Activated CD8-positive, alpha-beta T cell treated with anti-CD3 and anti-CD28 coated beads for 36 hours (primary cell): ENCODE data around the gene GREM2. TPM values are rescaled to one million over a fixed set of nuclear protein-coding genes. Genes with fewer than 3 reads are reported as not detected.

Experiments used
- ATAC-seq: fragments of 200-7000 bp; cut with Tn5 transposase; one replicate; pipeline ENCODE4 v1.10.0; 2021; ENCODE audit warnings: mild to moderate bottlenecking, moderate library complexity
- CTCF ChIA-PET: fragments of 350-600 bp; sonication (Branson Sonifier 250); formaldehyde crosslinking; loops from one replicate; lab custom pipeline; 2021; ENCODE audit warnings: antibody characterized with exemption; lab: Charles Lee
- POLR2A ChIA-PET: fragments of 350-600 bp; sonication (Branson Sonifier 250); formaldehyde crosslinking; loops from one replicate; lab custom pipeline; 2021; ENCODE audit warnings: antibody characterized with exemption; lab: Charles Lee
- DNase-seq: peaks from one replicate; pipeline ENCODE4 v3.0.0-alpha.2; 2020
- H3K27ac Mint-ChIP-seq: one replicate; pipeline ENCODE4 v1.8.0; 2021; ENCODE audit warnings: mild to moderate bottlenecking, mixed read lengths
- H3K27me3 Mint-ChIP-seq: one replicate; pipeline ENCODE4 v1.8.0; 2021; ENCODE audit warnings: mixed read lengths
- H3K36me3 Mint-ChIP-seq: one replicate; pipeline ENCODE4 v1.8.0; 2021; ENCODE audit warnings: low read depth, mixed read lengths
- H3K4me1 Mint-ChIP-seq: one replicate; pipeline ENCODE4 v1.8.0; 2021; ENCODE audit warnings: low read depth, mixed read lengths
- H3K4me3 Mint-ChIP-seq: one replicate; pipeline ENCODE4 v1.8.0; 2021; ENCODE audit warnings: mild to moderate bottlenecking, moderate library complexity, mixed read lengths
- H3K9me3 Mint-ChIP-seq: one replicate; pipeline ENCODE4 v1.8.0; 2021; ENCODE audit warnings: mixed read lengths
- CTCF ChIP-seq: fragments of 200-600 bp; IDR thresholded peaks from one replicate; pipeline ENCODE4 v1.8.0; 2022; ENCODE audit warnings: antibody characterized with exemption, mild to moderate bottlenecking
- intact Hi-C: fragments of 100-400 bp; cut with micrococcal nuclease; formaldehyde crosslinking; loops from one replicate; pipeline ENCODE4 v1.10.0; 2022
- total RNA-seq, 2 experiments: library from RNA; stranded (reverse); gene quantifications; one replicate each; pipeline ENCODE4 v1.2.3, GENCODE V29; 2021

Gene GREM2
- total RNA-seq, 2 experiments from 2014 or later, result not detected

DNA sequence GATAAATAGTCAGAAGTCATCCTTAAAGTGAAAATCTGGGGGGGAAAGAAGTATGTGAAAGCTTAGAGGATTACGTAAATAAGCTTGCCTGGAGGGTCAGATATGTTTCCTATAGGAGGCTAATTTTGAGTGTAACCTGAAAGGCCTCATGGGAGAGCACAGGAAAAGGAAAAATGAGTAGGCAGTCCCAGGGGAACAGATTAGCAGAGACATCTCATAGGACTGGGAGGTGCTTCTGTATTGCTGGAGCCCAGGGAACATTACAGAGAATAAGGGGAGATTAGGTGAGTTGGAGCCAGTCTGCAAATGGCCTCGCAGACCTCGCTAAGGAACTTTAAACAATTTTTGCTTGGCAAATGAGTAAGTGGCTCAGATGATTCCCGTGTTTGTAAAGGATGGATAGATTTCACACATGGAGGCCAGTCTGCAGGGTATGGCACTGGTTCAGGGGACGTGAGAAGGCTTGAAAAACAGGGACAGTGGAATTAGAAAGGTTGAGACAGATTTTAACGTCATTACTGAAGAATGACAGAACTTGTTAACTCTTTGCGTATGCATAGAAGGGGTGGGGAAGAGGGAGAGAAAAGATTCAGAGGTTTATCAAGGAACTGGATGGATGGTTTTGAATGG is 149.1 kb downstream of the GREM2 start:
- POLR2A ChIA-PET, result no interaction called here
- Mint-ChIP-seq H3K4me1 (no peaks in the 10 kb centered on the region), H3K27ac (no peak overlapping the region), H3K36me3 (no peaks in the 10 kb centered on the region), H3K27me3 (peaks cover 3% of the 10 kb centered on the region), H3K9me3 (no peaks in the 10 kb centered on the region), H3K4me3 (no peak overlapping the region)
- DNase-seq, result no peak
- CTCF ChIA-PET, result no interaction called here
- intact Hi-C loops, result no loop called here
- no peak for ATAC-seq
- no peak for TF ChIP-seq CTCF

DNA sequence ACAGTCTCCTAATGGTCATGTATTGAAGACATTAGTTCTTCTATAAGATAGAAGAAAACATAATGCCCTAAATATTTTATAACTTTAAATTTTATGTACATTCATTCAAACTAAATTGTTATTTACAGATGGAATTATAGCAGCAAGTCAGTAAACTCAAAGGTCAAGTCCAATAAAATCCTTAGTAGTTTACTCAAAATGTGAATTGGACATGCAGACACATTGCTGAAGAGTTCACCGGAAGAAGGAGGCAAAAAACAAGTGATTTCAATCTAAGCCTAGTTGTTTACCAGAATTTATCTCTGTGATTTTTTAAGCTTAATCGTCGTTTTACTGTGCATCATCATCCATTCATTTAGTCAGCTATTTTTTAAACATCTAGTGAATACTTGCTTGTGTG is 149.7 kb downstream of the GREM2 start:
- CTCF ChIA-PET, result no interaction called here
- no peak for DNase-seq
- Mint-ChIP-seq H3K27ac (no peak overlapping the region), H3K4me1 (no peaks in the 10 kb centered on the region), H3K36me3 (no peaks in the 10 kb centered on the region), H3K4me3 (no peak overlapping the region), H3K27me3 (peaks cover 3% of the 10 kb centered on the region), H3K9me3 (no peaks in the 10 kb centered on the region)
- intact Hi-C loops, result no loop called here
- POLR2A ChIA-PET, result no interaction called here
- no peak for ATAC-seq
- no peak for TF ChIP-seq CTCF

GRCh38 chr1:240457203-240457602 is 154.8 kb downstream of the GREM2 start:
- ChIA-PET CTCF (no interaction called here), POLR2A (interaction anchor here (0.6 kb wide), 1 partner anchor 9 kb away, joined by 3 read pairs; no protein-coding TSS in a partner anchor)
- Mint-ChIP-seq H3K4me1 (no peaks in the 10 kb centered on the region), H3K27ac (no peak overlapping the region), H3K27me3 (no peaks in the 10 kb centered on the region), H3K9me3 (no peaks in the 10 kb centered on the region), H3K4me3 (no peak overlapping the region), H3K36me3 (no peaks in the 10 kb centered on the region)
- intact Hi-C loops, result loop anchor here (10.0 kb wide), 1 partner anchor 148 kb away; no protein-coding TSS in a partner anchor
- DNase-seq, result no peak
- no peak for TF ChIP-seq CTCF
- ATAC-seq, result no peak

GRCh38 chr1:240455228-240455821 is 156.6 kb downstream of the GREM2 start:
- POLR2A ChIA-PET, result no interaction called here
- Mint-ChIP-seq H3K27me3 (no peaks in the 10 kb centered on the region), H3K4me3 (no peak overlapping the region), H3K9me3 (no peaks in the 10 kb centered on the region), H3K4me1 (no peaks in the 10 kb centered on the region), H3K27ac (no peak overlapping the region), H3K36me3 (no peaks in the 10 kb centered on the region)
- intact Hi-C loops, result loop anchor here (10.0 kb wide), 1 partner anchor 149 kb away; no protein-coding TSS in a partner anchor
- no peak for TF ChIP-seq CTCF
- DNase-seq, result no peak
- ATAC-seq, result no peak
- CTCF ChIA-PET, result interaction anchor here (1.1 to 1.5 kb wide), 4 partner anchors 9 to 17 kb away, joined by 3 to 4 read pairs (median 4); no protein-coding TSS in a partner anchor

DNA sequence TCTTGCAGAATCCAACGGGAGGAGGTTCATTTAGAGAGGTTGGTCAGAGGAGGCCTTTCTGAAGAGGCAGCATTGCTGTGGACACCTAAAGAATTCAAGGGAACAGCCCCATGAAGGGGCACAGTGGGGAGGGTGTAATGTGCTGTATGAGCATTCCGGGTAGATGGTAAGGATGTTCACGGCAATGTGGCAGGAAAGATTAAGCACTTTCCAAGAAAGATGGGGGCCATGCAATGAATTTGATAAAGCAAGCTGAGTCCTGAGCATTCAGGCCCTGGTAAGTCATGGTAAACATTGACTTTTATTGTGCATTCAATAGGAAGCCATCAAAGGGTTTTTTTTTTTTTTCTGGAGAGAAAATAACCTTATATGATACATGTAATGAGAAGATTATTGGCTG is 166.6 kb downstream of the GREM2 start:
- H3K36me3 Mint-ChIP-seq, result no peaks in the 10 kb centered on the region
- ChIA-PET CTCF (no interaction called here), POLR2A (no interaction called here)
- H3K9me3 Mint-ChIP-seq, result no peaks in the 10 kb centered on the region
- no peak for DNase-seq
- H3K27me3 Mint-ChIP-seq, result peaks cover 1% of the 10 kb centered on the region
- no peak for TF ChIP-seq CTCF
- ATAC-seq, result no peak
- H3K4me3 Mint-ChIP-seq, result no peak overlapping the region
- intact Hi-C loops, result no loop called here
- H3K4me1 Mint-ChIP-seq, result no peaks in the 10 kb centered on the region
- no peak overlapping the region for H3K27ac Mint-ChIP-seq
